HG02623 (cell line): ENCODE data around the gene CNGB1.

Experiments used
- ATAC-seq: cut with Tn5 transposase; IDR thresholded peaks from one replicate; pipeline ENCODE4 v1.9.1; 2021; ENCODE audit warnings: moderate library complexity; ENCODE audit not compliant: unreplicated experiment

The CNGB1 gene

GRCh38 chr16:57977418-57978069 is 6.6 kb upstream of the CNGB1 start:
- no peak for ATAC-seq

DNA sequence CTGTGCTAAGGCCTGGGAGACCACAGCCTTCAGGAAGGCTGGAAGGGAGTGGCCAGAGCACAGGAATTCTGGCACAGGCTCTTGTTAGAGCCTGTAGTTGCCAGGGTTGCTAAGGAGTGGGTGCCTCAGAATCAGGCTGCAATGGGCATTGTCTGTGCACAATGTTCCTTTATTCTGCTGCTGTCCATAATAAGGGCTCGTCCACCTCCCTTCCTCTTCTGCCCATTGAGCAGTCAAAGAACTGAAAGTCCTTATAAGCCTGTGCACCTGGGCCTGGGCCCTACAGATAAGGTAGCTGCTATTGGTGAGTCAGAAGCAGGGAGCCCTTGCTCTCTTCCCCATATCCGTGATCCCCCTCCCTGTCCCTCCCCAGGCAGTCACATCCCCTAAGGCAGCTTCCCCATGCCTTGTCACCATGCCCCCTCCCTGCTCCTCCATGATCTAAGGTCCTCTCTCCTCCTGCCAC is 5.4 kb upstream of the CNGB1 start:
- no peak for ATAC-seq

GRCh38 chr16:57972306-57972705 is 1.4 kb upstream of the CNGB1 start:
- ATAC-seq = no peak

DNA sequence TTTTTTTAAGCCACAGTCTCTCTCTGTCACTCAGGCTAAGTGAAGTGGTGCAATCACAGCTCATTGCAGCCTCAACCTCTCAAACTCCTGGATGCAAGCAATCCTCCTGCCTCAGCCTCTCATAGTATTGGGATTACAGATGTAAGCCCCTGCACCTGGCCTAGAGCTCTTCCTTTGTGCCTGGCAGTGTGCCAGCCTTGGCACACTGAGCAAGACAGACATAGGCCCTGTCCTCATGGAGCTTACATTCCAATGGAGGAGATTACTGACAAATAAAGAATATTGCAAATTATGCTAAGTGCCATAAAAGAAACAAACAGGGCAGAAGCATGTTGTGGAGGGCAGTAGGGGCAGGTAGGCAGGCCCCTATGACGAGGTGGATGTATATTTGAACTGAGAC is 920 bp upstream of the CNGB1 start:
- no peak for ATAC-seq

GRCh38 chr16:57970319-57970718 is 609 bp downstream of the CNGB1 start:
- ATAC-seq = no peak

DNA sequence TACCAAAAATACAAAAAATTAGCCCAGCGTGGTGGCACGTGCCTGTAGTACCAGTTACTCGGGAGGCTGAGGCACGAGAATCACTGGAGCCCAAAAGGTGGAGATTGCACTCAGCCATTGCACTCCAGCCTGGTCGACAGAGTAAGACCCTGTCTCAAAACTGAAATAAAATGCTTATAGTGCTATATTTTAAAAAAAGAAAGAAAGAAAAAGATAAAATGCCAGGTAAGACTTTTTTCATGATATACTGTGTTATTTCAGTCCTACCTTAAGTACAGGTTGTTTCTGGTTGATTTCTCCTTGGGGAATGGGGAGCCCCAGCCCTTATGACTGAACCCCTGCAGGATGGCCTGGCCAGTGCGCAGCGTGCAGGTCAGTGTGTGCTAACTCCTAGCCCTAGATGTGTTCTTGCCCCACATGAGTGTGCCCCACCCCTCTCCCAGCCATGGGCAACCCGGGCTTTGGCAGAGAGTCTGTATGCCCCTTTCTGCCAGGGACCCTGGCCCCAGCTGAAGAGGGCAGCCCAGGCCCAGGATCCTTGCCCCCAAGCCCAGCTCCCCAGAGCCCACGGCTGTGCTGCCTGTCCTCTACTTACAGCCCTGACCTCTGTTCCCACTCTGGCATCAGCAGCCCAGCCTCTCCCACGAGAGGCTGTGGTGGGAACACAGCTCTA is 1.3 kb downstream of the CNGB1 start:
- no peak for ATAC-seq

DNA sequence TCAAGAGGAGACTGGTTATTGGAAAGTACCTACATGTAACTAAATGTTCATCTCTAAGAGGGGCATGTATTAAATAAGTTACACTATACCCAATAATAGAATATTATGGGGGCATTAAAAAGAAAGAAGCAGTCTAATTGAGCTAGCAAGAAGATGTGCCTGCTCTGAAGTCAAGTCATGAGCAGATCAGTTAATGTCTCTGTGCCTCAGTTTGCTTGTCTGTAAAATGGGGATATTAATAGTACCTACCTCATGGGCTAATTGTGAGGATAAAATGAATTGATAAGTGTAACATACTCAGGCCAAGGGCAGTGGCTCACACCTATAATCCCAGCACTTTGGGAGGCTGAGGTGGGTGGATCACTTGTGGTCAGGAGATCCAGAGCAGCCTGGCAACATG is 3.0 kb downstream of the CNGB1 start:
- no peak for ATAC-seq

- no peak for ATAC-seq
Observed at GRCh38 chr16:57966986-57967385, 3.9 kb downstream of the CNGB1 start.

DNA sequence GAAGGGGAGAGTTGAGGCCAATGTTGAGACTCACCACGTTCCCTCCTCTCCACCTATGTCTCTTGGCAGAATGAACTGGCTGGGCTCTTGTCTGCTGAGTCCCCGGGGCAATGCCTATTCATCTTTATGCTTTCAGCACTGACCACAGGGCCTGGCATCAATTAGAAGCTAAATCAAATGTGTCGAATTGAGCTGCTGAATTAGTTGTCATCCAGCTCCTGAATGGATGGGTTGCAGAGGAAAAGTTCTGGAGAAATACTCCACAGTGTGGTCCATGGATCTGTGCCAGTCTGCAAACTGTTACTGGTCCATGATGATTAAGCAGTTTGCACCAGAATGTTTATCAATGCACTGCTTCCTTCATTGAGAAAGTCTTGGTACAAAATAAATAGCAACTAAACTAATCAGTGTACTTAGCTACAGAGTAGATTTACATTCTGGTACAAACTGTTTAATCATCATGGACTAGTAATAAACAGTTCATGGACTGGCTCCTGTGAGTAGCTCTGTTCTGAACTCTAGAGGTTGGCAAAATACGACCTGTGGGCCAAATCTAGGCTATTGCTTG is 4.6 kb downstream of the CNGB1 start:
- no peak for ATAC-seq

- ATAC-seq = no peak
Observed at GRCh38 chr16:57964157-57964700, 6.7 kb downstream of the CNGB1 start.

GRCh38 chr16:57962756-57963155 is 8.2 kb downstream of the CNGB1 start:
- ATAC-seq = no peak

DNA sequence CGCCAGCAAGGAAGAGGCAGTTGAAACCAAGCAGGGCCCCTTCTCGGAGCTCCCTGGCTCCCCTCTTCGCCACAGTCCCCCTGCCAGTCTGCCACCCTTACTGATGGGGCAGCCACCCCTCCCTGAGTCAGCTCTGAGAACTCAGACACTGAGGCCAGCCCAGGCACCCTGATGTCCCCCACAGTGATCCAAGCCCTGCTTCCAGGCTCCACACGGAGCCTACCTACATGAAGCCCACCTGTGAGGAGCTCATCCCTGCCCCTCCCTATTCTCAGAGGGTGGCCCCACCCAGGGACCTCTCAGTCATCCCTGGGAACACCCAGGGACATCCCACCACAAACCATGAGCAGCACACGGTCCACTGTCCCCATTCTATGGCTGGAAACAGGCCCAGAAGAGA is 8.9 kb downstream of the CNGB1 start:
- ATAC-seq = no peak

- no peak for ATAC-seq
Observed at GRCh38 chr16:57961538-57961937, 9.4 kb downstream of the CNGB1 start.

DNA sequence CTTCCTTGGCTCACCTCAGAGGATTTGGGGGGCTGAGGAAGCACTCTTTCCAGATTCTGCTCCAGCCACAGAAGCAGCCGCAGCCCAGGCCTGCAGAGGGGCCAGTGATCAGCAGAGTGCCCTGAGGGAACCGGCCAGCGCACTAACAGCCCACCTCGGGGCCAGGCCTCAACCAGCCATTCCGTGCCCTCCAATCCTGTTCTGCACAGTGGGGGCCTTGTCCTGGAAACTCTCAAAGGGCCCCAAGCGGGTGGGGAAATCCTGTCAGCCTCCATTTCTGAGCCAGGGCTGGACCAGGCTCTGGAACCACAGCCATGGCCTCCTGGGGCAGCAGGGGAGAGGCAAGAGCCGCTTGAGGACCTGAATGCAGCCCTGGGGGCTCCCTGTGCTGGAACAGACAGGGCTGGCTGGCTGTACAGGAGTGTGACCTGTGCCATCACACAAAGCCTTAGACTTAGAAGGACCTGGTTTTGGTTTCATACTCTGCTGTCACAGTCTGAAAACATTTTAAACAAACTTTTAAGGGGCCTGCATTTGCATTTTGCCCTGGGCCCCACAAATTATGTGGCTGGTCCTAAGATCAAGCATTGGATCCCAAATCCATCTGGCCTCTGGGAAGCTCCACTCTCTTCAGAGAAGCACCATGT is 10.0 kb downstream of the CNGB1 start:
- no peak for ATAC-seq

DNA sequence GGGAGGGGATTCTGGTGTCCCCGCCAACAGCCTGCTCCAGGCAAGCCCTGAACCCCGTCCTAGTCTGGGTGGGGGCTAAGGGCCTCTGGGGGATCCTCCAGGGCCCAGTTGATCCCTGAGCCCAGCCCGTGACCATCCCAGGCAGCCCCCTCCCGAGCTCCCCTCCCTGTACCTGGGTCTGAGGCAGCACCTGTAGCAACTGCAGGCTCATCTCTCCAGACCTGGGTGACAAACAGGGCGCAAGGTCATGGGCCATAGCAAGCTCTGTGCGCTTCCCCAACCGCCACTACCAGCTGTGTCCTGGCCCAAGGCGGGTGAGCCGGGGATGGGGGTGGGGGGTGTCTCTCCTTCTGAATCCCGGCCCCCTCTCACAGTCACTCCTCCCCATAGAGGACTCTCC is 10.6 kb downstream of the CNGB1 start:
- no peak for ATAC-seq

GRCh38 chr16:57959804-57960203 is 11.1 kb downstream of the CNGB1 start:
- ATAC-seq = no peak

DNA sequence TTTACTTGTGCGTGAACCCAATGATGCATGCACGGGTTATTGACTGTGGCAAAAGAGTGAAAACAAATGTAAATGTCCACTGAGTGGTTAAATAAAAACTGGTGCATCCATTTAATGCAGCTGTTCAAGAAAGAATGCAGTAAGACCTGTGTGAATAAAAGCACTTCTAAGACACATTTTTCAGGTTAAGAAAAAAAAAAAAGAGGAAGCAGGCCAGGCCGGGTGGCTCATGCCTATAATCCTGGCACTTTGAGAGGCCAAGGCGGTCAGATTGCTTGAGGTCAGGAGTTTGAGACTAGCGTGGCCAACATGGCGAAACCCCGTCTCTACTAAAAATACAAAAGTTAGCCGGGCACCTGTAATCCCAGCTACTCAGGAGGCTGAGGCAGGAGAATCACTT is 11.8 kb downstream of the CNGB1 start:
- no peak for ATAC-seq

- ATAC-seq = no peak
Observed at GRCh38 chr16:57958544-57958943, 12.4 kb downstream of the CNGB1 start.

GRCh38 chr16:57957673-57958392 is 13.1 kb downstream of the CNGB1 start:
- ATAC-seq = no peak

DNA sequence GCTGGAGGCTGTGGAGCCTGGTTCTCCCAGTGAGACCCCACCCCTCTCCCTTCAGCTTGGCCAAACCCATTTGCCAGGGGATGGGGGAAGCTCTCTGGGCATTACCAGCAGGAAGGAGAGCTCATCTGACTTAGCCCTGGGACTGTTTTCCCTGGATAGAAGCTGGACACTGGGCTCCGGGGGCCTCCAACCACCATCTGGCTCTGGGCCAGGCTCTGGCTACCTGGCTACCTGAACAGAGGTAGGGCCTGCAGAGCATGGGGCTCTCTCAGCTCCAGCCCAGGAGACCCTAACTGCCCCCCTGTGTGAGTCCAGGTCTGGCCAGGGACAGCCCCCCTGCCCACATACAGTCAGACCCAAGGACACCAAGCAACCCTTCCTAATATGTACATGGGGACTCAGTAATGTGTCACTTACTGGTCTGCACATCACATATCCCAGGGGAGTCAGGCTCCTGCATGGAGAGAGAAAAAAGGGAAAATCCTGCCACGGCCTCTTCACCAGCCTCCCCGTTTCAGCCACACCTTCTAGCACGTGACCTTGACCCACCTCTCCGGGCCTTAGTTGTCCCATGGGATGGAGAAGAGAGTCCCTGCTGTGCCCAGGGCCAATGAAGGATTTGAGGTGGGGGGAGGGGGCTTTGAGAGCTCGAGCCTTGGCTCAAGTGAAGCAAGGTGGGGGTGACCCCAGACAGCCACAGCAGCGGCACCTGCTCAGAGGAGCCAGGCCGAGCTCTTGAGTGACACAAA is 13.8 kb downstream of the CNGB1 start:
- ATAC-seq = no peak
